HG02840 (cell line): ENCODE results near the gene MROH8.
"Not testable (repeated sequence)": the region's sequence is repeated elsewhere in the genome, so short reads cannot be mapped to it uniquely, and the experiment has no call there.

Experiments
- ATAC-seq: cut with Tn5 transposase; IDR thresholded peaks from one replicate; pipeline ENCODE4 v1.9.1; 2021; ENCODE audit warnings: mild to moderate bottlenecking, moderate library complexity, moderate number of reproducible peaks; ENCODE audit not compliant: unreplicated experiment, low FRiP score

MROH8 gene

GRCh38 chr20:37161830-37162549 is 17.4 kb downstream of the MROH8 start:
- ATAC-seq: no peak

GRCh38 chr20:37160683-37161082 is 18.7 kb downstream of the MROH8 start:
- no peak for ATAC-seq

- no peak for ATAC-seq
These were observed 21.1 kb downstream of the MROH8 start for GRCh38 chr20:37158248-37158647.

- ATAC-seq: no peak
These were observed 23.4 kb downstream of the MROH8 start for GRCh38 chr20:37155987-37156386.

GRCh38 chr20:37154684-37155298 is 24.6 kb downstream of the MROH8 start:
- no peak for ATAC-seq

GRCh38 chr20:37152284-37152683 is 27.1 kb downstream of the MROH8 start:
- no peak for ATAC-seq

- no peak for ATAC-seq
These were observed 27.8 kb downstream of the MROH8 start for GRCh38 chr20:37151529-37151928.

GRCh38 chr20:37150864-37151263 is 28.5 kb downstream of the MROH8 start:
- not testable (repeated sequence) for ATAC-seq

GRCh38 chr20:37147250-37147649 is 32.1 kb downstream of the MROH8 start:
- ATAC-seq: no peak

- ATAC-seq: no peak
These were observed 34.4 kb downstream of the MROH8 start for GRCh38 chr20:37144856-37145404.

GRCh38 chr20:37142708-37143107 is 36.6 kb downstream of the MROH8 start:
- no peak for ATAC-seq

- no peak for ATAC-seq
These were observed 41.8 kb downstream of the MROH8 start for GRCh38 chr20:37137547-37137946.

GRCh38 chr20:37133952-37134351 is 45.4 kb downstream of the MROH8 start:
- ATAC-seq: no peak

GRCh38 chr20:37131486-37131885 is 47.9 kb downstream of the MROH8 start:
- no peak for ATAC-seq

- ATAC-seq: no peak
These were observed 50.5 kb downstream of the MROH8 start for GRCh38 chr20:37128803-37129202.

- not testable (repeated sequence) for ATAC-seq
These were observed 53.1 kb downstream of the MROH8 start for GRCh38 chr20:37126290-37126689.

- ATAC-seq: no peak
These were observed 55.9 kb downstream of the MROH8 start for GRCh38 chr20:37123441-37123840.

GRCh38 chr20:37120497-37120896 is 58.9 kb downstream of the MROH8 start:
- ATAC-seq: no peak

- no peak for ATAC-seq
These were observed 59.9 kb downstream of the MROH8 start for GRCh38 chr20:37119356-37120036.

- no peak for ATAC-seq
These were observed 65.3 kb downstream of the MROH8 start for GRCh38 chr20:37114012-37114411.

- no peak for ATAC-seq
These were observed 67.4 kb downstream of the MROH8 start for GRCh38 chr20:37111926-37112455.
